AG09309 (cell line): ENCODE data around the gene KCNT1.

Source experiments
- DNase-seq: peaks from one replicate; pipeline ENCODE4 v3.0.0-alpha.2; 2010; ENCODE audit warnings: low read depth
- H3K4me3 ChIP-seq: 2 replicates; pipeline ENCODE4 v1.5.1; 2011; ENCODE audit warnings: mild to moderate bottlenecking, low read depth, low read length, moderate library complexity; ENCODE audit not compliant: control insufficient read depth
- CTCF ChIP-seq: IDR thresholded peaks from 2 replicates; pipeline ENCODE4 v1.5.1; 2011; ENCODE audit warnings: mild to moderate bottlenecking, low read depth, low read length, inconsistent platforms; ENCODE audit not compliant: insufficient read depth, control insufficient read depth; ENCODE audit errors: missing control alignments

KCNT1 gene

DNA sequence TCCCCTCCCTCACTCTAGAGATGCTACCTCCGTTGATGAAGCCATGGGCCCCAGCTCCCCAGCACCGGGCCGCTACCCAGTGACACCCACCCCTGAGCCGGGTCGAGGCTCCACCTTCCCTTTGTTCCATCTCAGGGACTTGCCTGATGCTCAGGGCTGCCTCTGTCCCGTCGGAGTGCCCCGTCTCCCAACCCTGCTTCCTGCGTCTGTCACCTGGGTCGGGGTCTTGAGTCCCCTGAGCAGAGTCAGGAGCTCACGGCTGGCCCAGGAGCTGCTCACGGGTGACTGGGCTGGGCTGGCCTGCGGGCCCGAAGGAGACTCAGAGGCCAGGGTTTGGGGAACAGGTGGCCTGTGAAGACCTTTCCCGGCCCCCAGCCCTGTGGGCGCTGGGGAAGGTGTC lies 85.3 kb downstream of the KCNT1 start:
- no peak for DNase-seq
- TF ChIP-seq CTCF, result no peak
- no peak overlapping the region for H3K4me3 ChIP-seq

GRCh38 chr9:135787776-135788575 lies 86.0 kb downstream of the KCNT1 start:
- DNase-seq, result no peak
- H3K4me3 ChIP-seq, result no peak overlapping the region
- no peak for TF ChIP-seq CTCF

GRCh38 chr9:135788576-135789300 lies 86.8 kb downstream of the KCNT1 start:
- no peak overlapping the region for H3K4me3 ChIP-seq
- no peak for TF ChIP-seq CTCF
- no peak for DNase-seq

DNA sequence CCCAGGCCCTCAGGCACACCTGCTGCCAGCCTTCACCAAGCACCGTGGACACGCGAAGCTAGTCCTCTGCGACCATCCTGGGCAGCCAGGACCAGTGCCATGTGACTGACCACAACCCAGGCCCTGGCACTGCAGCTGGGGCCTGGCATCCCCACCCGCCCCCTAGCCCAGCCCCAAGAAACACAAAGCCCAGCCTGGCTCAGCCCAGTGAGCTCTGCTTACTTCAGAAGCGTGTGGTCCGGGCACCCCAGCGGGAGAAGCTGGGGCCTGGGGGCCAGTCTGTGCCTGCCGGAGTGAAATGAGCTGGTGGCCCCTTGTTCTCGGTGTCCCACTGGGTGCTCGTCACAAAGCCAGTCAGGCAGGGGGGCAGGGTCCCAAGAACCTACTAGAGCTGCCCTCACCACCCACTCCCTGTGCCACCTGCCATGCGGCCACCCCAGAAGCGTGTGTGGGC lies 87.9 kb downstream of the KCNT1 start:
- no peak for DNase-seq
- no peak overlapping the region for H3K4me3 ChIP-seq
- TF ChIP-seq CTCF, result no peak

- DNase-seq, result no peak
- H3K4me3 ChIP-seq, result no peak overlapping the region
- no peak for TF ChIP-seq CTCF
Observed at GRCh38 chr9:135790356-135790755, 88.4 kb downstream of the KCNT1 start.

- TF ChIP-seq CTCF, result no peak
- H3K4me3 ChIP-seq, result no peak overlapping the region
- no peak for DNase-seq
Observed at GRCh38 chr9:135790850-135791249, 88.9 kb downstream of the KCNT1 start.
